Measurements from ENCODE around the gene YTHDF2. TPM values are rescaled to one million over a fixed set of nuclear protein-coding genes. Genes with fewer than 3 reads are reported as not detected.
"Not testable (repeated sequence)": the region's sequence is repeated elsewhere in the genome, so short reads cannot be mapped to it uniquely, and the experiment has no call there.

YTHDF2 gene
- total RNA-seq, 1 experiment from 2014 or later, result 55.0 TPM

- Histone ChIP-seq H3K79me2 (ENCODE audit: low read length) (peaks cover 35% of the 10 kb centered on the region), H3K9ac (ENCODE audit: low read length) (no peak overlapping the region), H3K4me2 (ENCODE audit: low read length) (no peak overlapping the region), H3K36me3 (ENCODE audit: low read depth, low read length) (peaks cover 38% of the 10 kb centered on the region), H3K4me3 (ENCODE audit: low read length) (no peak overlapping the region), H3K27ac (ENCODE audit: low read length) (no peak overlapping the region), H3K27me3 (ENCODE audit: low read length) (no peaks in the 10 kb centered on the region), H2AFZ (ENCODE audit: low read length) (no peak overlapping the region), H3K9me2 (replicated peaks; ENCODE audit: low read length) (no peaks in the 10 kb centered on the region), H3K4me1 (ENCODE audit: insufficient read depth, low read length) (no peaks in the 10 kb centered on the region), H3F3A (ENCODE audit: low read length, unreplicated experiment) (no peaks in the 10 kb centered on the region), H4K20me1 (ENCODE audit: low read length) (peaks cover 29% of the 10 kb centered on the region), H3K9me3 (ENCODE audit: low read length) (no peaks in the 10 kb centered on the region)
- TF ChIP-seq EZH2 (IDR thresholded peaks at IDR 0.05; ENCODE audit: low read length, unreplicated experiment), result no peak
- no peak for TF ChIP-seq EZH2phosphoT487 (IDR thresholded peaks at IDR 0.05; ENCODE audit: borderline replicate concordance, low read length)
- TF ChIP-seq, protein P1, sequence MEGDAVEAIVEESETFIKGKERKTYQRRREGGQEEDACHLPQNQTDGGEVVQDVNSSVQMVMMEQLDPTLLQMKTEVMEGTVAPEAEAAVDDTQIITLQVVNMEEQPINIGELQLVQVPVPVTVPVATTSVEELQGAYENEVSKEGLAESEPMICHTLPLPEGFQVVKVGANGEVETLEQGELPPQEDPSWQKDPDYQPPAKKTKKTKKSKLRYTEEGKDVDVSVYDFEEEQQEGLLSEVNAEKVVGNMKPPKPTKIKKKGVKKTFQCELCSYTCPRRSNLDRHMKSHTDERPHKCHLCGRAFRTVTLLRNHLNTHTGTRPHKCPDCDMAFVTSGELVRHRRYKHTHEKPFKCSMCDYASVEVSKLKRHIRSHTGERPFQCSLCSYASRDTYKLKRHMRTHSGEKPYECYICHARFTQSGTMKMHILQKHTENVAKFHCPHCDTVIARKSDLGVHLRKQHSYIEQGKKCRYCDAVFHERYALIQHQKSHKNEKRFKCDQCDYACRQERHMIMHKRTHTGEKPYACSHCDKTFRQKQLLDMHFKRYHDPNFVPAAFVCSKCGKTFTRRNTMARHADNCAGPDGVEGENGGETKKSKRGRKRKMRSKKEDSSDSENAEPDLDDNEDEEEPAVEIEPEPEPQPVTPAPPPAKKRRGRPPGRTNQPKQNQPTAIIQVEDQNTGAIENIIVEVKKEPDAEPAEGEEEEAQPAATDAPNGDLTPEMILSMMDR (conservative IDR thresholded peaks at IDR 0.05; ENCODE audit: low read depth, low read length), result no peak
- intact Hi-C loops (cut with micrococcal nuclease), result no loop called here
- ATAC-seq (no peak), DNase-seq (no peak)
- no TSS peak for BruUV-seq (replicated peaks)
- CTCF ChIA-PET, result interaction anchor here (0.9 kb wide), 1 partner anchor 107 kb away, joined by 3 read pairs; no protein-coding TSS in a partner anchor
- POLR2A ChIA-PET (ENCODE audit: unreplicated experiment), result no interaction called here
These were observed 33.9 kb downstream of the YTHDF2 start for GRCh38 chr1:28770601-28771165.

GRCh38 chr1:28771921-28772320 is 35.2 kb downstream of the YTHDF2 start:
- ATAC-seq; CTCF ChIA-PET; H3K27me3 ChIP-seq (ENCODE audit: low read length); H3K9ac ChIP-seq (ENCODE audit: low read length); BruUV-seq (replicated peaks); DNase-seq; H3K27ac ChIP-seq (ENCODE audit: low read length); H3F3A ChIP-seq (ENCODE audit: low read length, unreplicated experiment); H3K9me2 ChIP-seq (replicated peaks; ENCODE audit: low read length); H2AFZ ChIP-seq (ENCODE audit: low read length); intact Hi-C loops (cut with micrococcal nuclease); H3K9me3 ChIP-seq (ENCODE audit: low read length); POLR2A ChIA-PET (ENCODE audit: unreplicated experiment); H3K4me2 ChIP-seq (ENCODE audit: low read length); H3K4me3 ChIP-seq (ENCODE audit: low read length); H3K4me1 ChIP-seq (ENCODE audit: insufficient read depth, low read length): not testable (repeated sequence)
- peaks cover 17% of the 10 kb centered on the region for H4K20me1 ChIP-seq (ENCODE audit: low read length)
- peaks cover 22% of the 10 kb centered on the region for H3K79me2 ChIP-seq (ENCODE audit: low read length)
- peaks cover 30% of the 10 kb centered on the region for H3K36me3 ChIP-seq (ENCODE audit: low read depth, low read length)

- BruUV-seq (replicated peaks), result no TSS peak
- no peaks in the 10 kb centered on the region for H3F3A ChIP-seq (ENCODE audit: low read length, unreplicated experiment)
- TF ChIP-seq, protein P1 (conservative IDR thresholded peaks at IDR 0.05; ENCODE audit: low read depth, low read length), result no peak
- TF ChIP-seq EZH2phosphoT487 (IDR thresholded peaks at IDR 0.05; ENCODE audit: borderline replicate concordance, low read length) (no peak), EZH2 (IDR thresholded peaks at IDR 0.05; ENCODE audit: low read length, unreplicated experiment) (no peak)
- intact Hi-C loops (cut with micrococcal nuclease), result no loop called here
- DNase-seq, result no peak
- no peaks in the 10 kb centered on the region for H3K9me2 ChIP-seq (replicated peaks; ENCODE audit: low read length)
- peaks cover 28% of the 10 kb centered on the region for H3K36me3 ChIP-seq (ENCODE audit: low read depth, low read length)
- ChIA-PET POLR2A (ENCODE audit: unreplicated experiment) (no interaction called here), CTCF (no interaction called here)
- H3K9ac ChIP-seq (ENCODE audit: low read length), result no peak overlapping the region
- no peak overlapping the region for H3K4me3 ChIP-seq (ENCODE audit: low read length)
- H3K9me3 ChIP-seq (ENCODE audit: low read length), result no peaks in the 10 kb centered on the region
- peaks cover 11% of the 10 kb centered on the region for H4K20me1 ChIP-seq (ENCODE audit: low read length)
- no peak overlapping the region for H2AFZ ChIP-seq (ENCODE audit: low read length)
- H3K27ac ChIP-seq (ENCODE audit: low read length), result no peak overlapping the region
- ATAC-seq, result no peak
- H3K27me3 ChIP-seq (ENCODE audit: low read length), result no peaks in the 10 kb centered on the region
- H3K4me2 ChIP-seq (ENCODE audit: low read length), result no peak overlapping the region
- peaks cover 14% of the 10 kb centered on the region for H3K79me2 ChIP-seq (ENCODE audit: low read length)
- no peaks in the 10 kb centered on the region for H3K4me1 ChIP-seq (ENCODE audit: insufficient read depth, low read length)
These were observed 36.4 kb downstream of the YTHDF2 start for GRCh38 chr1:28773105-28773504.

All from PC-3 (cell line).